HUES48 (cell line): ENCODE results near the gene OR5I1.
"Not testable (repeated sequence)": the region's sequence is repeated elsewhere in the genome, so short reads cannot be mapped to it uniquely, and the experiment has no call there.

Experiments
- H3K27ac ChIP-seq: one replicate; pipeline ENCODE4 v1.7.0; 2013; ENCODE audit warnings: low read depth, low read length, inconsistent platforms
- H3K27me3 ChIP-seq: 2 replicates; pipeline ENCODE4 v1.6.1; 2013; ENCODE audit warnings: mild to moderate bottlenecking, low read length; ENCODE audit not compliant: control insufficient read depth, insufficient read depth
- H3K36me3 ChIP-seq: 2 replicates; pipeline ENCODE4 v1.6.1; 2013; ENCODE audit warnings: low read length; ENCODE audit not compliant: control insufficient read depth, insufficient read depth
- H3K4me1 ChIP-seq: 2 replicates; pipeline ENCODE4 v1.6.1; 2013; ENCODE audit warnings: mild to moderate bottlenecking, low read length; ENCODE audit not compliant: control insufficient read depth, insufficient read depth
- H3K4me3 ChIP-seq: 2 replicates; pipeline ENCODE4 v1.5.1; 2013; ENCODE audit warnings: mild to moderate bottlenecking, low read depth, low read length
- H3K9ac ChIP-seq: 2 replicates; pipeline ENCODE4 v1.6.1; 2013; ENCODE audit warnings: mild to moderate bottlenecking, low read depth, low read length, moderate library complexity
- H3K9me3 ChIP-seq: 2 replicates; pipeline ENCODE4 v1.6.1; 2013; ENCODE audit warnings: low read length; ENCODE audit not compliant: control insufficient read depth, insufficient read depth

Gene OR5I1

DNA sequence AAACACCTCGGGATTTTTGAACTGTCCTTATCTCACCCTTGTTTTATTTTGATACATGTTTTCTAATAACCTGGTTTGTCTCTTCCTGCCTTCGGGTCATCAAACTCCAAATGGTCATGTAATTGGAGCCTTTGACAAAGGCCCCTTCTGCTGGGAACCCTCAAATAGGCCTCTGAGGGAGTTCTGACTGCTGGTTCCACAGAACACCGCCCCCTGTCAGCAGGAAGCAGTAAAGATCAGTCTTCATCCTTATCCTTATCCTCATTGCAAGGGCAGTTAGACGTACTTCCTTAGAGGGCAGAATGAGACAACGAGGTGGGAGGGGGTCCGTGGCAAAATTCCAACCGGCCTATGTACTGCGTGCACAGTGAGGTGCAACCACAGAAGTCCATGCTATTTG, 41.0 kb downstream of the OR5I1 start:
- no peak overlapping the region for H3K9ac ChIP-seq
- no peaks in the 10 kb centered on the region for H3K27me3 ChIP-seq
- H3K9me3 ChIP-seq = peaks cover 40% of the 10 kb centered on the region
- H3K4me1 ChIP-seq = no peaks in the 10 kb centered on the region
- no peaks in the 10 kb centered on the region for H3K36me3 ChIP-seq
- H3K4me3 ChIP-seq = no peak overlapping the region
- H3K27ac ChIP-seq = no peak overlapping the region

DNA sequence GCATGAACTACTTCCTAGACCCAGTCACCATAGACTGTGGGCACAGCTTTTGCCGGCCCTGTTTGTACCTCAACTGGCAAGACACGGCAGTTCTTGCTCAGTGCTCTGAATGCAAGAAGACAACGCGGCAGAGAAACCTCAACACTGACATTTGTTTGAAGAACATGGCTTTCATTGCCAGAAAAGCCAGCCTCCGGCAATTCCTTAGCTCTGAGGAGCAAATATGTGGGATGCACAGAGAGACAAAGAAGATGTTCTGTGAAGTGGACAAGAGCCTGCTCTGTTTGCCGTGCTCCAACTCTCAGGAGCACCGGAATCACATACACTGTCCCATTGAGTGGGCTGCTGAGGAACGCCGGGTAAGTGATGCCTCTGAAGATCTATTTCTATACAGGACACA, 50.7 kb downstream of the OR5I1 start:
- not testable (repeated sequence) for H3K4me3 ChIP-seq, H3K36me3 ChIP-seq

More for the DNA sequence above, 50.7 kb downstream of the OR5I1 start:
- not testable (repeated sequence) for H3K27ac ChIP-seq, H3K4me1 ChIP-seq, H3K9ac ChIP-seq, H3K27me3 ChIP-seq
- H3K9me3 ChIP-seq = peaks cover 17% of the 10 kb centered on the region
